K562 (cell line): ENCODE measurements around the gene NRXN3. TPM values are rescaled to one million over a fixed set of nuclear protein-coding genes. Genes with fewer than 3 reads are reported as not detected.

Source experiments
- ATAC-seq: fragments of 200-7000 bp; cut with Tn5 transposase; 3 replicates; pipeline ENCODE4 v1.9.1; 2020; ENCODE audit warnings: moderate library complexity
- BruUV-seq: library from RNA; stranded (reverse); fragments of 400-500 nt; replicated peaks from 2 replicates; lab custom pipeline; 2021; lab: Mats Ljungman, UMichigan
- CTCF ChIA-PET: fragments of 300-600 bp; formaldehyde crosslinking; extraction: SDS; loops from one replicate; lab custom pipeline; 2021; ENCODE audit warnings: low intra/inter-chr PET ratio; lab: Yijun Ruan, JAX
- POLR2A ChIA-PET: fragments of 300-600, 350-650 bp; sonication (Branson Sonifier 250); formaldehyde crosslinking; extraction: SDS; loops from one replicate; lab custom pipeline; 2021; ENCODE audit warnings: antibody characterized with exemption, inconsistent platforms; lab: Yijun Ruan, JAX
- DNase-seq, 4 experiments: peaks; one replicate each; pipeline versions ENCODE4 v3.0.0 to v3.0.0-alpha.2; 2011 to 2018; ENCODE audit warnings: low spot score in 3 of 4, mixed read lengths in 3 of 4; ENCODE audit errors: extremely low read depth in 1 of 4
- FAIRE-seq: peaks from 2 replicates; lab custom pipeline; 2011; peaks lifted over from hg19 to GRCh38; lab: Jason Lieb, UNC
- H2AFZ ChIP-seq: 2 replicates; pipeline ENCODE4 v1.6.0; 2011; ENCODE audit warnings: low read depth, low read length, control low read depth, inconsistent platforms
- H3K27ac ChIP-seq: fragments of 200-600 bp; 3 replicates; pipeline ENCODE4 v1.8.0; 2011; ENCODE audit warnings: low read depth, mild to moderate bottlenecking, control low read depth, inconsistent platforms, low read length, moderate library complexity, mixed read lengths; ENCODE audit errors: extremely low read depth
- H3K27me3 ChIP-seq, 2 experiments: fragments of 300-600 bp in 1 of 2; 2 replicates in 1 of 2; 3 replicates in 1 of 2; pipeline versions ENCODE4 v1.6.0 to v1.8.0; 2011; ENCODE audit warnings: inconsistent platforms in 2 of 2, low read length in 2 of 2, mild to moderate bottlenecking in 1 of 2, mixed read lengths in 1 of 2, moderate library complexity in 1 of 2; ENCODE audit not compliant: control insufficient read depth in 2 of 2, insufficient read depth in 2 of 2
- H3K36me3 ChIP-seq: fragments of 300-600 bp; 3 replicates; pipeline ENCODE4 v1.8.0; 2011; ENCODE audit warnings: mild to moderate bottlenecking, low read length, inconsistent platforms; ENCODE audit not compliant: control insufficient read depth, insufficient read depth
- H3K4me1 ChIP-seq, 2 experiments: fragments of 200-600 bp in 1 of 2; replicated peaks in 1 of 2; 2 replicates in 1 of 2; 3 replicates in 1 of 2; pipeline versions ENCODE4 v1.5.1 to v1.8.0; 2011; ENCODE audit warnings: inconsistent platforms in 2 of 2, low read length in 2 of 2, mild to moderate bottlenecking in 1 of 2, mixed read lengths in 1 of 2, moderate library complexity in 1 of 2; ENCODE audit not compliant: control insufficient read depth in 2 of 2, insufficient read depth in 2 of 2
- H3K4me2 ChIP-seq: 2 replicates; pipeline ENCODE4 v1.6.1; 2011; ENCODE audit warnings: low read length, control low read depth, inconsistent platforms, mixed read lengths; ENCODE audit not compliant: insufficient read depth
- H3K4me3 ChIP-seq: fragments of 200-600 bp; sonication (generic), shearing (Covaris generic); 2 replicates; pipeline ENCODE4 v1.5.1; 2016; ENCODE audit warnings: control low read depth, inconsistent platforms
- H3K79me2 ChIP-seq: fragments of 200-600 bp; 3 replicates; pipeline ENCODE4 v1.8.0; 2011; ENCODE audit warnings: low read length, inconsistent platforms; ENCODE audit not compliant: control insufficient read depth, insufficient read depth
- H3K9ac ChIP-seq, 2 experiments: 2 replicates each; pipeline versions ENCODE4 v1.6.0 to v1.6.1; 2011; ENCODE audit warnings: low read depth in 2 of 2, low read length in 2 of 2, control low read depth in 1 of 2, inconsistent platforms in 1 of 2, mild to moderate bottlenecking in 1 of 2, mixed read lengths in 1 of 2; ENCODE audit not compliant: insufficient read depth in 1 of 2
- H3K9me1 ChIP-seq: one replicate; pipeline ENCODE4 v1.6.0; 2011; ENCODE audit warnings: inconsistent platforms, mild to moderate bottlenecking, low read length, moderate library complexity; ENCODE audit not compliant: control insufficient read depth, insufficient read depth
- H3K9me3 ChIP-seq: replicated peaks from 2 replicates; pipeline ENCODE4 v1.5.1; 2011; ENCODE audit warnings: low read depth, low read length, inconsistent platforms; ENCODE audit not compliant: control insufficient read depth, insufficient read depth
- H4K20me1 ChIP-seq: replicated peaks from 2 replicates; pipeline ENCODE4 v1.6.1; 2011; ENCODE audit warnings: low read length, inconsistent platforms, mixed read lengths; ENCODE audit not compliant: control insufficient read depth, insufficient read depth
- CCNT2 ChIP-seq: IDR thresholded peaks from 2 replicates; pipeline ENCODE4 v1.6.1; 2011; ENCODE audit warnings: borderline replicate concordance, low read depth, mild to moderate bottlenecking, moderate library complexity, mixed read lengths, low read length; ENCODE audit not compliant: insufficient read length; ENCODE audit errors: extremely low read depth
- CREM ChIP-seq: IDR thresholded peaks from 2 replicates; pipeline ENCODE4 v1.6.1; 2014; ENCODE audit warnings: antibody characterized with exemption, low read depth
- EP300 ChIP-seq: IDR thresholded peaks from 2 replicates; pipeline ENCODE4 v1.6.1; 2012; ENCODE audit warnings: low read length, improper control_type of control experiment
- FOXJ3 ChIP-seq: sonication (generic); formaldehyde crosslinking; IDR thresholded peaks from 2 replicates; pipeline ENCODE4 v1.4.0; 2020; ENCODE audit warnings: mild to moderate bottlenecking, missing genetic modification reagents
- KLF16 ChIP-seq: IDR thresholded peaks from 2 replicates; pipeline ENCODE4 v1.6.1; 2016; ENCODE audit warnings: antibody characterized with exemption
- MITF ChIP-seq: IDR thresholded peaks from 2 replicates; pipeline ENCODE4 v1.6.1; 2014; ENCODE audit warnings: antibody characterized with exemption
- NR3C1 ChIP-seq: sonication (generic); formaldehyde crosslinking; IDR thresholded peaks from 2 replicates; pipeline ENCODE4 v1.8.1; 2022; ENCODE audit warnings: missing genetic modification reagents
- PKNOX1 ChIP-seq: fragments of 450-650 bp; IDR thresholded peaks from 2 replicates; pipeline ENCODE4 v1.6.1; 2016
- POLR2H ChIP-seq: IDR thresholded peaks from 2 replicates; pipeline ENCODE4 v1.6.1; 2016; ENCODE audit warnings: missing genetic modification characterization, low read depth, mild to moderate bottlenecking, control low read depth, missing compliant biosample characterization, moderate library complexity
- RBM14 ChIP-seq: fragments of 200-400 bp; formaldehyde crosslinking; IDR thresholded peaks from 2 replicates; pipeline ENCODE4 v1.6.1; 2018; ENCODE audit warnings: low read depth, mild to moderate bottlenecking, low read length, moderate library complexity, borderline replicate concordance; ENCODE audit not compliant: insufficient read depth
- SMAD1 ChIP-seq: fragments of 150-350 bp; IDR thresholded peaks from 2 replicates; pipeline ENCODE4 v1.6.1; 2014; ENCODE audit warnings: low read length, low read depth; ENCODE audit not compliant: partially characterized antibody
- SMAD2 ChIP-seq: fragments of 150-350 bp; IDR thresholded peaks from 2 replicates; pipeline ENCODE4 v1.6.1; 2014; ENCODE audit warnings: low read depth, mild to moderate bottlenecking, low read length
- THAP7 ChIP-seq: fragments of 250-450 bp; sonication (Bioruptor Pico); IDR thresholded peaks from 2 replicates; pipeline ENCODE4 v1.5.0; 2021
- ZBTB9 ChIP-seq: fragments of 450-650 bp; formaldehyde crosslinking; IDR thresholded peaks from 2 replicates; pipeline ENCODE4 v1.4.0; 2020; ENCODE audit warnings: mild to moderate bottlenecking, moderate library complexity
- ZFP1 ChIP-seq: fragments of 450-650 bp; formaldehyde crosslinking; IDR thresholded peaks from 2 replicates; pipeline ENCODE4 v1.4.0; 2020; ENCODE audit warnings: mild to moderate bottlenecking, mixed read lengths
- ZNF79 ChIP-seq: fragments of 250-450 bp; sonication (Bioruptor Pico); IDR thresholded peaks from 2 replicates; pipeline ENCODE4 v1.4.0; 2020; ENCODE audit warnings: low read depth, mild to moderate bottlenecking, moderate library complexity
- WGBS: fragments of 100-300 bp; shearing (Covaris generic); methylation state at CpG from one replicate; pipeline ENCODE4 v1.1.6; 2016; ENCODE audit warnings: low coverage, mixed read lengths; ENCODE audit not compliant: insufficient coverage; ENCODE audit errors: missing lambda C conversion rate; 5-methylcytosine and 5-hydroxymethylcytosine counted together
- in situ Hi-C: fragments of 300-500 bp; cut with MboI; formaldehyde crosslinking; loops from 4 replicates; pipeline ENCODE4 v1.15.0; 2018; ENCODE audit warnings: inconsistent platforms, mixed read lengths
- intact Hi-C: fragments of 100-400 bp; cut with micrococcal nuclease; formaldehyde crosslinking; loops from 2 replicates; pipeline ENCODE4 v1.14.2; 2022
- polyA plus RNA-seq, 8 experiments: library from polyadenylated mRNA; depleted of rRNA in 4 of 8; stranded (reverse) in 5 of 8; unstranded in 3 of 8; fragments of >200 nt; fragmentation: Nextera tagmentation in 2 of 8; fragmentation: Illumina TruSeq in 1 of 8; extraction: Ambion mirVana in 2 of 8; extraction: Trizol in 1 of 8; gene quantifications; 2 replicates each; pipeline versions ENCODE4 v1.2.1 to v1.2.3, GENCODE V29; 2011 to 2014; ENCODE audit warnings: inconsistent platforms in 1 of 8, missing spikeins in 1 of 8
- total RNA-seq, 7 experiments: library from RNA; depleted of rRNA in 6 of 7; stranded (reverse); fragments of >200 nt in 6 of 7; fragmentation: Illumina TruSeq in 2 of 7; extraction: Trizol in 2 of 7; gene quantifications; 2 replicates each; pipeline versions ENCODE4 v1.2.1 to v1.2.3, GENCODE V29; 2011 to 2021; ENCODE audit warnings: low replicate concordance in 1 of 7

Gene NRXN3
- total and polyA plus RNA-seq, 9 of the 15 experiments (the other 6 are each of a cell fraction or from before 2014, with no cell fraction given), result 0.09 TPM; not detected in 8

- no peak for TF ChIP-seq ZFP1 (CRISPR knock-in tag)
- TF ChIP-seq RBM14, result no peak
- TF ChIP-seq EP300, result no peak
- TF ChIP-seq ZNF79 (CRISPR knock-in tag), result no peak
- TF ChIP-seq SMAD2, result no peak
- no peak for TF ChIP-seq ZBTB9
- no peak for TF ChIP-seq PKNOX1
- no peak for TF ChIP-seq THAP7 (CRISPR knock-in tag)
- no peak for TF ChIP-seq MITF
- no peak for TF ChIP-seq KLF16
- no peak for TF ChIP-seq POLR2H
- TF ChIP-seq SMAD1, result no peak
- no peak for TF ChIP-seq FOXJ3 (CRISPR knock-in tag)
- TF ChIP-seq NR3C1, result no peak
- no peak for TF ChIP-seq CREM
- TF ChIP-seq CCNT2, result no peak
- no TSS peak for BruUV-seq
- H3K9ac ChIP-seq, result no peak overlapping the region
Measured at GRCh38 chr14:79103764-79104163, 933.6 kb downstream of the NRXN3 start.

More at GRCh38 chr14:79103764-79104163, 933.6 kb downstream of the NRXN3 start:
- no peaks in the 10 kb centered on the region for H3K4me1 ChIP-seq
- no peaks in the 10 kb centered on the region for H3K27me3 ChIP-seq
- no peak for ATAC-seq
- POLR2A ChIA-PET, result no interaction called here
- H3K9me3 ChIP-seq, result no peaks in the 10 kb centered on the region
- intact Hi-C loops (no loop called here), in situ Hi-C loops (no loop called here)
- H3K4me2 ChIP-seq, result no peak overlapping the region
- FAIRE-seq, result no peak
- H3K27ac ChIP-seq, result no peak overlapping the region
- CTCF ChIA-PET, result no interaction called here
- no peak for DNase-seq
- H3K79me2 ChIP-seq, result no peaks in the 10 kb centered on the region
- WGBS, result 0% methylated on average over 2 of the region's 2 CpGs
- H3K9me1 ChIP-seq, result no peaks in the 10 kb centered on the region
- no peak overlapping the region for H2AFZ ChIP-seq
- no peaks in the 10 kb centered on the region for H4K20me1 ChIP-seq
- H3K4me3 ChIP-seq, result no peak overlapping the region
- no peaks in the 10 kb centered on the region for H3K36me3 ChIP-seq
